OCI-LY3 (cell line): ENCODE data around the gene DDX28.
"Not testable (repeated sequence)": the region's sequence is repeated elsewhere in the genome, so short reads cannot be mapped to it uniquely, and the experiment has no call there.

ENCODE experiments used
- EZH2phosphoT487 ChIP-seq: fragments of 200-600 bp; shearing (Covaris generic); IDR thresholded peaks from 2 replicates; pipeline ENCODE4 v1.6.1; 2018; ENCODE audit warnings: antibody characterized with exemption, mixed run types, low read depth
- TF ChIP-seq, protein P1 (sequence below): fragments of 200-600, 300-600 bp; sonication (generic); IDR thresholded peaks from 2 replicates; pipeline ENCODE4 v1.5.1; 2014; ENCODE audit warnings: antibody characterized with exemption, low read length, low read depth

DNA sequence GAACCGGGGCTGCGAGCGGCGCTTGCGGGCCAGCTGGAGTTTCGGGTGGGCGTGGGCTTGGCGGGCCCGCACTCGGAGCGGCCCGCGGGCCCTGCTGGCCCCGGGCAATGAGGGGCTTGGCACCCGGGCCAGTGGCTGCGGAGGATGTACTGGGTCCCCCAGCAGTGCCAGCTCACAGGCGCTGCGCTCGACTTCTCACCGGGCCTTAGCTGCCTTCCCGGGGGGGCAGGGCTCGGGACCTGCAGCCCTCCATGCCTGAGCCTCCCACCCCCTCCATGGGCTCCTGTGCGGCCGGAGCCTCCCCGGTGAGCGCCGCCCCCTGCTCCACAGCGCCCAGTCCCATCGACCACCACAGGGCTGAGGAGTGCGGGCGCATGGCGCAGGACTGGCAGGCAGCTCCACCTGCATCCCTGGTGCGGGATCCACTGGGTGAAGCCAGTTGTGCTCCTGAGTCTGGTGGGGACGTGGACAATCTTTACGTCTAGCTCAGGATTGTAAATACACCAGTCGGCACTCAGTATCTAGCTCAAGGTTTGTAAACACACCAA lies 24.7 kb downstream of the DDX28 start:
- TF ChIP-seq, protein P1, sequence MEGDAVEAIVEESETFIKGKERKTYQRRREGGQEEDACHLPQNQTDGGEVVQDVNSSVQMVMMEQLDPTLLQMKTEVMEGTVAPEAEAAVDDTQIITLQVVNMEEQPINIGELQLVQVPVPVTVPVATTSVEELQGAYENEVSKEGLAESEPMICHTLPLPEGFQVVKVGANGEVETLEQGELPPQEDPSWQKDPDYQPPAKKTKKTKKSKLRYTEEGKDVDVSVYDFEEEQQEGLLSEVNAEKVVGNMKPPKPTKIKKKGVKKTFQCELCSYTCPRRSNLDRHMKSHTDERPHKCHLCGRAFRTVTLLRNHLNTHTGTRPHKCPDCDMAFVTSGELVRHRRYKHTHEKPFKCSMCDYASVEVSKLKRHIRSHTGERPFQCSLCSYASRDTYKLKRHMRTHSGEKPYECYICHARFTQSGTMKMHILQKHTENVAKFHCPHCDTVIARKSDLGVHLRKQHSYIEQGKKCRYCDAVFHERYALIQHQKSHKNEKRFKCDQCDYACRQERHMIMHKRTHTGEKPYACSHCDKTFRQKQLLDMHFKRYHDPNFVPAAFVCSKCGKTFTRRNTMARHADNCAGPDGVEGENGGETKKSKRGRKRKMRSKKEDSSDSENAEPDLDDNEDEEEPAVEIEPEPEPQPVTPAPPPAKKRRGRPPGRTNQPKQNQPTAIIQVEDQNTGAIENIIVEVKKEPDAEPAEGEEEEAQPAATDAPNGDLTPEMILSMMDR, result not testable (repeated sequence)
- TF ChIP-seq EZH2phosphoT487, result not testable (repeated sequence)
